ENCODE results near the gene MBOAT1. TPM values are rescaled to one million over a fixed set of nuclear protein-coding genes. Genes with fewer than 3 reads are reported as not detected.

MBOAT1 gene, protein sequence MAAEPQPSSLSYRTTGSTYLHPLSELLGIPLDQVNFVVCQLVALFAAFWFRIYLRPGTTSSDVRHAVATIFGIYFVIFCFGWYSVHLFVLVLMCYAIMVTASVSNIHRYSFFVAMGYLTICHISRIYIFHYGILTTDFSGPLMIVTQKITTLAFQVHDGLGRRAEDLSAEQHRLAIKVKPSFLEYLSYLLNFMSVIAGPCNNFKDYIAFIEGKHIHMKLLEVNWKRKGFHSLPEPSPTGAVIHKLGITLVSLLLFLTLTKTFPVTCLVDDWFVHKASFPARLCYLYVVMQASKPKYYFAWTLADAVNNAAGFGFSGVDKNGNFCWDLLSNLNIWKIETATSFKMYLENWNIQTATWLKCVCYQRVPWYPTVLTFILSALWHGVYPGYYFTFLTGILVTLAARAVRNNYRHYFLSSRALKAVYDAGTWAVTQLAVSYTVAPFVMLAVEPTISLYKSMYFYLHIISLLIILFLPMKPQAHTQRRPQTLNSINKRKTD
- total RNA-seq, result 3.0 and 4.5 TPM in 2 replicates
- long read RNA-seq, result 0 reads

DNA sequence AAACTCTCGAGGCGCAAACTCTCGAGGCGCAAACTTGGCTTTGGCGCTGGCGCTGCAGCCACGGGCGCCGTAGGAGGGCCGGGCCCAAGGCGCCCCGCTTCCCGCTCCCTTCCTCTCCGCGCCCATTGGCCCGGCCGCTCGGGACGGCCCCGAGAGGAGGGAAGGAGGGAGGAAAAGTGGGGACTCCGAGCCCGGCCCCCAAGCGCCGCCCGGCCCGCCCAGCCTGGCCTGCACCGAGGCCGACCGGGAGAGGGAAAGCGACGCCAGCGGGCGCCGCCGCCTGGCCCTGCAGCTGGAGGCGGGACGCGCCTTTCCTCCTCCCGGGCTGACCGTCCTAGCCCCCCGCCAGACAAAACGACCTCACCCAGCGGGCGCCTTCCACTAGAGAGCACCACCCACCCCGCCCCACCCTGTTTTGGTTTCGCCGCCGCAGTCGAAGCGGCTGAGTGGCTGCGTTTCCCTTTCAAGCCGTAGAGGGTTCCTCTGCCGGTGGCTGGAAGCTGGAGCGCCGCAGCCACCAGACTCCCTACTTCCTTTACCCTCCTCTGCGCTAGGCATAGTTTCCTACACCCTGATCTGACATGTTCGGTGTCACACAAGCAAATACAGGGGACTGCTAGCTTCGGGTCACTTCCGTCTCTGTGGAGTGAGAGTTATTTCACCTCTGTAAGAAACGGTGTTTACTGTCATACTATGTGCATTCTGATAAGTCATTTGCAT is at the start of gene MBOAT1:
Gene MBOAT1, minus strand, starts transcription at position 78 of the 720 bp plus-strand sequence. CDS start 235 bp downstream, outside the sequence.
- Mint-ChIP-seq H3K36me3 (ENCODE audit: insufficient read depth) (no peaks in the 10 kb centered on the region), H3K27ac (peak within 1 kb of the TSS; percentile 87), H3K9me3 (ENCODE audit: low read depth) (no peaks in the 10 kb centered on the region), H3K4me1 (ENCODE audit: low read depth) (peaks cover 16% of the 10 kb centered on the region), H3K27me3 (peaks cover 43% of the 10 kb centered on the region), H3K4me3 (ENCODE audit: low read depth) (peak within 1 kb of the TSS; percentile 77)
- TF ChIP-seq, protein P1, sequence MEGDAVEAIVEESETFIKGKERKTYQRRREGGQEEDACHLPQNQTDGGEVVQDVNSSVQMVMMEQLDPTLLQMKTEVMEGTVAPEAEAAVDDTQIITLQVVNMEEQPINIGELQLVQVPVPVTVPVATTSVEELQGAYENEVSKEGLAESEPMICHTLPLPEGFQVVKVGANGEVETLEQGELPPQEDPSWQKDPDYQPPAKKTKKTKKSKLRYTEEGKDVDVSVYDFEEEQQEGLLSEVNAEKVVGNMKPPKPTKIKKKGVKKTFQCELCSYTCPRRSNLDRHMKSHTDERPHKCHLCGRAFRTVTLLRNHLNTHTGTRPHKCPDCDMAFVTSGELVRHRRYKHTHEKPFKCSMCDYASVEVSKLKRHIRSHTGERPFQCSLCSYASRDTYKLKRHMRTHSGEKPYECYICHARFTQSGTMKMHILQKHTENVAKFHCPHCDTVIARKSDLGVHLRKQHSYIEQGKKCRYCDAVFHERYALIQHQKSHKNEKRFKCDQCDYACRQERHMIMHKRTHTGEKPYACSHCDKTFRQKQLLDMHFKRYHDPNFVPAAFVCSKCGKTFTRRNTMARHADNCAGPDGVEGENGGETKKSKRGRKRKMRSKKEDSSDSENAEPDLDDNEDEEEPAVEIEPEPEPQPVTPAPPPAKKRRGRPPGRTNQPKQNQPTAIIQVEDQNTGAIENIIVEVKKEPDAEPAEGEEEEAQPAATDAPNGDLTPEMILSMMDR (IDR thresholded peaks at IDR 0.05; ENCODE audit: unreplicated experiment), result peak; percentile 25
- DNase-seq (ENCODE audit: low spot score, unreplicated experiment), result peak; percentile 67

DNA sequence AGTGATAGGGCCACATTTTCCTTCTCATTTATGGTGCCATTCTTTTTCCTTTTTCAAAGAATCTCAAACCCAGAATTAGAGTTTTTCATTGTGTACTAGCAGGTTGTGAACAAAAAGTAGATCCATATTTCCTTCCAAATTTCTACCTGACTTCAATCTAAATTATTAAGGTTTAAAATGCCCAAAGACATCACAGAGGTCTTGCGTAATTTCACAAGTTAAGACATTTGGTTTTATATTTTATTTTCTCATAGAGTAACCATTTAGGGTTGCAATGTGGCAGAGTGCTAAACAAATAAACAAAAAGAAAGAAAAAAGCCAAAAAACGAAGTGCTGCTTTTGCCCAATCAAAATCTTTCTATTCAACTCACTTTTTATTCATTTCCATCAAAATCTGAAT is 49.4 kb upstream of the MBOAT1 start:
- TF ChIP-seq, protein P1 (IDR thresholded peaks at IDR 0.05; ENCODE audit: unreplicated experiment), result no peak
- H3K4me1 Mint-ChIP-seq (ENCODE audit: low read depth), result no peaks in the 10 kb centered on the region
- H3K27ac Mint-ChIP-seq, result no peak overlapping the region
- peaks cover 31% of the 10 kb centered on the region for H3K27me3 Mint-ChIP-seq
- no peaks in the 10 kb centered on the region for H3K36me3 Mint-ChIP-seq (ENCODE audit: insufficient read depth)
- no peak for DNase-seq (ENCODE audit: low spot score, unreplicated experiment)
- H3K9me3 Mint-ChIP-seq (ENCODE audit: low read depth), result peaks cover 6% of the 10 kb centered on the region
- no peak overlapping the region for H3K4me3 Mint-ChIP-seq (ENCODE audit: low read depth)

DNA sequence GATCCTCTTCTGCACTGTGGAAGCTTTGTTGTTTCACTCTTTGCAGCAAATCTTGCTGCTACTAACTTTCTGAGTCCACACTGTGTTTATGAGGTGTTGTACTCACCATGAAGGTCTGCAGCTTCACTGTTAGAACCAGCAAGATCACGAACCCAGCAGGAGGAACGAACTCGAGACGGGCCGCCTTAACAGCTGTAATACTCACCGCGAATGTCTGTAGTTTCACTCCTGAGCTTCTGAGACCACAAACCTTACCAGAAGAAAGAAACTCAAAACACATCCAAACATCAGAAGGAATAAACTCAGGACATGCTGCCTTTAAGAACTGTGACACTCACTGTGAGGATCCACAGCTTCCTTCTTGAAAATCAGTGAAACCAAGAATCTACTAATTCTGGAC is 48.1 kb upstream of the MBOAT1 start:
- no peak overlapping the region for H3K4me3 Mint-ChIP-seq (ENCODE audit: low read depth)
- peaks cover 6% of the 10 kb centered on the region for H3K9me3 Mint-ChIP-seq (ENCODE audit: low read depth)
- no peak overlapping the region for H3K27ac Mint-ChIP-seq
- H3K4me1 Mint-ChIP-seq (ENCODE audit: low read depth), result no peaks in the 10 kb centered on the region
- no peaks in the 10 kb centered on the region for H3K36me3 Mint-ChIP-seq (ENCODE audit: insufficient read depth)
- DNase-seq (ENCODE audit: low spot score, unreplicated experiment), result no peak
- TF ChIP-seq, protein P1 (IDR thresholded peaks at IDR 0.05; ENCODE audit: unreplicated experiment), result no peak
- H3K27me3 Mint-ChIP-seq, result peaks cover 26% of the 10 kb centered on the region

DNA sequence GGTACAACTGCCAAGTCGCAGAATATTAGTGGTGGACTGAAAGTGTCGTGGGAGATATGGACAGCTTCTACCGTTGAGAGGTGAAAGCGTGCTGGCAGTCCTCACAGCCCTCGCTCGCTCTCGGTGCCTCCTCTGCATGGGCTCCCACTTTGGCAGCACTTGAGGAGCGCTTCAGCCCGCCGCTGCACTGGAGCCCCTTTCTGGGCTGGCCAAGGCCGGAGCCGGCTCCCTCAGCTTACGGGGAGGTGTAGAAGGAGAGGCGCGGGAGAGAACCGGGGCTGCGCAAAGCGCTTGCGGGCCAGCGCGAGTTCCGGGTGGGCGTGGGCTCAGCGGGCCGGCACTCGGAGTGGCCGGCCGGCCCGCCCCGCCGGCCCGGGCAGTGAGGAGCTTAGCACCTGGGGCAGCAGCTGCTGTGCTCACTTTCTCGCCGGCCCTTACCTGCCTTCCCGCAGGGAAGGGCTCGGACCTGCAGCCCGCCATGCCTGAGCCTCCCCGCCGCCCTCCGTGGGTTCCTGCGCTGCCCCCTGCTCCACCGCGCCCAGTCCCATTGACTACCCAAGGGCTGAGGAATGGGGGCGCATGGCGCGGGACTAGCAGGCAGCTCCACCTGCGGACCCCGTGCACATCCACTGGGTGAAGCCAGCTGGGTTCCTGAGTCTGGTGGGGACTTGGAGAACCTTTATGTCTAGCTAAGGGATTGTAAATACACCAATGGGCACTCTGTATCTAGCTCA is 47.2 kb upstream of the MBOAT1 start:
- H3K4me3 Mint-ChIP-seq (ENCODE audit: low read depth), result no peak overlapping the region
- TF ChIP-seq, protein P1 (IDR thresholded peaks at IDR 0.05; ENCODE audit: unreplicated experiment), result no peak
- peaks cover 30% of the 10 kb centered on the region for H3K27me3 Mint-ChIP-seq
- no peaks in the 10 kb centered on the region for H3K4me1 Mint-ChIP-seq (ENCODE audit: low read depth)
- H3K9me3 Mint-ChIP-seq (ENCODE audit: low read depth), result peaks cover 10% of the 10 kb centered on the region
- H3K27ac Mint-ChIP-seq, result no peak overlapping the region
- no peak for DNase-seq (ENCODE audit: low spot score, unreplicated experiment)
- H3K36me3 Mint-ChIP-seq (ENCODE audit: insufficient read depth), result no peaks in the 10 kb centered on the region

DNA sequence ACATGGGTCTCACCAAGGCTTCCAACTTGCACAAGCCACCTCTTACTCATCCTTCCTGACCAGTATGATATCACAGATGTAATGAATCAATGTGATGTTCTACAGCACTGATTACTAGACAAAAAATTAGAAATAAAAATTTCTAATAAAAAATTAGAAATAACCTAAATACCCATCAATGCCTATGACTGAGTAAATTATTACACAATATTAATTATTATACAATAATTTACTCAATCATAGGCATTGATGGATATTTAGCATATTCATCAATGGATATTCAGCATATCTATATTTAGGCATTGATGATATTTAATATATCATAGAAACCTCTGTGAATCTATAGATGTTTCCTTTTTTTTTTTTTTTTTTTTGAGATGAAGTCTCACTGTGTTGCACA is 43.2 kb upstream of the MBOAT1 start:
- DNase-seq (ENCODE audit: low spot score, unreplicated experiment), result no peak
- Mint-ChIP-seq H3K27me3 (peaks cover 33% of the 10 kb centered on the region), H3K27ac (no peak overlapping the region), H3K36me3 (ENCODE audit: insufficient read depth) (no peaks in the 10 kb centered on the region), H3K4me1 (ENCODE audit: low read depth) (peaks cover 2% of the 10 kb centered on the region), H3K9me3 (ENCODE audit: low read depth) (peaks cover 5% of the 10 kb centered on the region), H3K4me3 (ENCODE audit: low read depth) (no peak overlapping the region)
- TF ChIP-seq, protein P1 (IDR thresholded peaks at IDR 0.05; ENCODE audit: unreplicated experiment), result no peak
